Measurements from ENCODE around the gene C14orf132.

DNA sequence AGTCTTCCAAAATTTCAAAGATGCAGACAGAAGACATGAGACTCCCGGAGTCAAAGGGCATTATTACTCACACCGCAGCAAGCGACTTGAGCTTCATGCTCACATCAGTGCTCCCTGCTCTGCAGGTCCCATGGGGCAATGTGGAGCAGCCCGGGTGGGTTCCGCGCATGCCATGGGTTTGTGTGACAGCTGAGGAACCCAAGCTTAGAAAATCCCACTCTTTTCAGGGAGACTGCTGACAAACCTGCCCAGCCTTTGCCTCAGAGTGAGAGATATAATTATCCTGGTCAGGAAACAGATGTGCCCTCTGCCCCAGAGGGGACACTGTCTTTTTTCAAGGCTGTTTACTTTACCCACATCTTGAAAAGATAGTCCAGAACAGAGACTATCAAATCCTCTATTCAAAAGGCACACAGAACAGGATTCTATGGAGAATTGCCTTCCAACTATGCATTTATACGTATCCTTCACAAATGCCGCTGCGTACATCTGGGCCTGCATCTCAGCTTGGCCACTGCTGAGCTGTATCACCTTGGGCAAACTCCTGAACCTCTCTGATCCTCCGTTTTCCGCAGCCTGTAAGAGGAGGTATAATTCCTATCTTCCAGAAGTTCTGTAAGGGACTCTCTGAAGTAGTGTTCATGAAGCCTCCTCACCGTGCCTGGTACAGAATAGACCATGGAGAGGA, 16.0 kb downstream of the C14orf132 start:
- TF ChIP-seq POLR2AphosphoS5 (IDR thresholded peaks at IDR 0.05; ENCODE audit: low read length) (no peak), ESRRA (IDR thresholded peaks at IDR 0.05; ENCODE audit: low read length) (no peak), YY1 (IDR thresholded peaks at IDR 0.05; ENCODE audit: low read depth, low read length) (no peak), MYC (IDR thresholded peaks at IDR 0.05; ENCODE audit: insufficient read depth, insufficient read length, insufficient replicate concordance, low read length, severe bottlenecking) (no peak)
- TF ChIP-seq, protein P1, sequence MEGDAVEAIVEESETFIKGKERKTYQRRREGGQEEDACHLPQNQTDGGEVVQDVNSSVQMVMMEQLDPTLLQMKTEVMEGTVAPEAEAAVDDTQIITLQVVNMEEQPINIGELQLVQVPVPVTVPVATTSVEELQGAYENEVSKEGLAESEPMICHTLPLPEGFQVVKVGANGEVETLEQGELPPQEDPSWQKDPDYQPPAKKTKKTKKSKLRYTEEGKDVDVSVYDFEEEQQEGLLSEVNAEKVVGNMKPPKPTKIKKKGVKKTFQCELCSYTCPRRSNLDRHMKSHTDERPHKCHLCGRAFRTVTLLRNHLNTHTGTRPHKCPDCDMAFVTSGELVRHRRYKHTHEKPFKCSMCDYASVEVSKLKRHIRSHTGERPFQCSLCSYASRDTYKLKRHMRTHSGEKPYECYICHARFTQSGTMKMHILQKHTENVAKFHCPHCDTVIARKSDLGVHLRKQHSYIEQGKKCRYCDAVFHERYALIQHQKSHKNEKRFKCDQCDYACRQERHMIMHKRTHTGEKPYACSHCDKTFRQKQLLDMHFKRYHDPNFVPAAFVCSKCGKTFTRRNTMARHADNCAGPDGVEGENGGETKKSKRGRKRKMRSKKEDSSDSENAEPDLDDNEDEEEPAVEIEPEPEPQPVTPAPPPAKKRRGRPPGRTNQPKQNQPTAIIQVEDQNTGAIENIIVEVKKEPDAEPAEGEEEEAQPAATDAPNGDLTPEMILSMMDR (IDR thresholded peaks at IDR 0.05 in 2 of 3, conservative IDR thresholded peaks at IDR 0.05 in 1 of 3; ENCODE audit: control insufficient read depth in 2 of 3, extremely low read depth in 1 of 3, insufficient read depth in 1 of 3, low read depth in 3 of 3, low read length in 3 of 3): no peak
